Measurements from ENCODE around the gene OTX2.

The OTX2 gene

GRCh38 chr14:56812364-56813141 is 2.3 kb upstream of the OTX2 start:
- DNase-seq, result no peak

GRCh38 chr14:56811593-56812363 is 1.5 kb upstream of the OTX2 start:
- DNase-seq, result no peak

- DNase-seq, result no peak
Measured at GRCh38 chr14:56810836-56811592, 735 bp upstream of the OTX2 start.

GRCh38 chr14:56809270-56810146 is 771 bp downstream of the OTX2 start:
- DNase-seq, result no peak

- no peak for DNase-seq
Measured at GRCh38 chr14:56808383-56809269, 1.7 kb downstream of the OTX2 start.

GRCh38 chr14:56808110-56808382 is 2.2 kb downstream of the OTX2 start:
- no peak for DNase-seq

- DNase-seq, result no peak
Measured at GRCh38 chr14:56807386-56808109, 2.7 kb downstream of the OTX2 start.

GRCh38 chr14:56806760-56807159 is 3.5 kb downstream of the OTX2 start:
- no peak for DNase-seq

GRCh38 chr14:56805992-56806727 is 4.1 kb downstream of the OTX2 start:
- no peak for DNase-seq

GRCh38 chr14:56805201-56805991 is 4.9 kb downstream of the OTX2 start:
- DNase-seq, result no peak

GRCh38 chr14:56803816-56804535 is 6.3 kb downstream of the OTX2 start:
- DNase-seq, result no peak

GRCh38 chr14:56801920-56802319 is 8.4 kb downstream of the OTX2 start:
- DNase-seq, result no peak

GRCh38 chr14:56799343-56799645 is 11.0 kb downstream of the OTX2 start:
- no peak for DNase-seq

GRCh38 chr14:56798447-56799342 is 11.6 kb downstream of the OTX2 start:
- no peak for DNase-seq

- no peak for DNase-seq
Measured at GRCh38 chr14:56797569-56798446, 12.5 kb downstream of the OTX2 start.
